Activated CD4-positive, alpha-beta memory T cell treated with anti-CD3 and anti-CD28 coated beads, Interleukin-2, amount 10 ng/mL, durations not matched to agents 7 days and 5 days (primary cell): Measurements from ENCODE around the gene AATK. TPM values are rescaled to one million over a fixed set of nuclear protein-coding genes. Genes with fewer than 3 reads are reported as not detected.

Experiments
- CTCF ChIA-PET: fragments of 350-600 bp; sonication (Branson Sonifier 250); formaldehyde crosslinking; loops from one replicate; lab custom pipeline; 2021; ENCODE audit warnings: antibody characterized with exemption, inconsistent platforms; lab: Charles Lee
- POLR2A ChIA-PET: fragments of 350-600 bp; sonication (Branson Sonifier 250); formaldehyde crosslinking; loops from one replicate; lab custom pipeline; 2021; ENCODE audit warnings: antibody characterized with exemption; lab: Charles Lee
- DNase-seq: peaks from one replicate; pipeline ENCODE4 v3.0.0-alpha.2; 2020
- H3K27ac Mint-ChIP-seq: one replicate; pipeline ENCODE4 v1.8.0; 2021; ENCODE audit warnings: mild to moderate bottlenecking, mixed read lengths
- H3K27me3 Mint-ChIP-seq: one replicate; pipeline ENCODE4 v1.8.0; 2021; ENCODE audit warnings: mixed read lengths
- H3K36me3 Mint-ChIP-seq: one replicate; pipeline ENCODE4 v1.8.0; 2021; ENCODE audit warnings: low read depth, mixed read lengths
- H3K4me1 Mint-ChIP-seq: one replicate; pipeline ENCODE4 v1.8.0; 2021; ENCODE audit warnings: mixed read lengths
- H3K4me3 Mint-ChIP-seq: one replicate; pipeline ENCODE4 v1.8.0; 2021; ENCODE audit warnings: mild to moderate bottlenecking, mixed read lengths
- H3K9me3 Mint-ChIP-seq: one replicate; pipeline ENCODE4 v1.8.0; 2021; ENCODE audit warnings: mixed read lengths
- total RNA-seq, 2 experiments: library from RNA; stranded (reverse); gene quantifications; one replicate each; pipeline ENCODE4 v1.2.3, GENCODE V29; 2021

Gene AATK
- total RNA-seq, 2 experiments from 2014 or later: 1.1 to 1.8 TPM

- no peak for DNase-seq
- ChIA-PET CTCF (no interaction called here), POLR2A (no interaction called here)
- Mint-ChIP-seq H3K27me3 (no peaks in the 10 kb centered on the region), H3K36me3 (no peaks in the 10 kb centered on the region), H3K9me3 (no peaks in the 10 kb centered on the region), H3K4me3 (no peak overlapping the region), H3K27ac (no peak overlapping the region), H3K4me1 (no peaks in the 10 kb centered on the region)
These were observed 96.8 kb downstream of the AATK start for GRCh38 chr17:81069135-81069645.

- CTCF ChIA-PET: no interaction called here
- POLR2A ChIA-PET: no interaction called here
- no peak for DNase-seq
- Mint-ChIP-seq H3K4me3 (no peak overlapping the region), H3K36me3 (no peaks in the 10 kb centered on the region), H3K4me1 (peaks cover 2% of the 10 kb centered on the region), H3K27me3 (no peaks in the 10 kb centered on the region), H3K9me3 (no peaks in the 10 kb centered on the region), H3K27ac (no peak overlapping the region)
These were observed 97.4 kb downstream of the AATK start for GRCh38 chr17:81068411-81069134.

- Mint-ChIP-seq H3K36me3 (no peaks in the 10 kb centered on the region), H3K27ac (no peak overlapping the region), H3K27me3 (no peaks in the 10 kb centered on the region), H3K9me3 (no peaks in the 10 kb centered on the region), H3K4me1 (peaks cover 2% of the 10 kb centered on the region), H3K4me3 (no peak overlapping the region)
- ChIA-PET POLR2A (no interaction called here), CTCF (no interaction called here)
- DNase-seq: no peak
These were observed 98.6 kb downstream of the AATK start for GRCh38 chr17:81067391-81067811.

Other genes with a start within 250 kb of the AATK start
- gene CHMP6, start 174.4 kb downstream of the AATK start, total RNA-seq: 10 to 100 TPM; 30.3 to 31.6 TPM
- 1 to 10 TPM; 1.5 to 2.4 TPM for gene BAIAP2, start 131.1 kb downstream of the AATK start, total RNA-seq
- gene PVALEF, start 714 bp downstream of the AATK start, total RNA-seq: not detected
- gene CEP131, start 56.7 kb upstream of the AATK start, total RNA-seq: 10 to 100 TPM; 10.1 to 11.6 TPM
- 10 to 100 TPM; 55.0 to 55.4 TPM for gene TEPSIN, start 72.8 kb upstream of the AATK start, total RNA-seq
- gene NDUFAF8, start 73.1 kb upstream of the AATK start, total RNA-seq: 10 to 100 TPM; 27.8 to 33.5 TPM
- 100 to 1,000 TPM; 112 to 114 TPM for gene SLC38A10, start 129.1 kb upstream of the AATK start, total RNA-seq
- gene BAHCC1, start 229.2 kb upstream of the AATK start, total RNA-seq: under 1 TPM; 0.15 to 0.18 TPM